Measurements from ENCODE around the gene TMEM11.

TMEM11 gene

DNA sequence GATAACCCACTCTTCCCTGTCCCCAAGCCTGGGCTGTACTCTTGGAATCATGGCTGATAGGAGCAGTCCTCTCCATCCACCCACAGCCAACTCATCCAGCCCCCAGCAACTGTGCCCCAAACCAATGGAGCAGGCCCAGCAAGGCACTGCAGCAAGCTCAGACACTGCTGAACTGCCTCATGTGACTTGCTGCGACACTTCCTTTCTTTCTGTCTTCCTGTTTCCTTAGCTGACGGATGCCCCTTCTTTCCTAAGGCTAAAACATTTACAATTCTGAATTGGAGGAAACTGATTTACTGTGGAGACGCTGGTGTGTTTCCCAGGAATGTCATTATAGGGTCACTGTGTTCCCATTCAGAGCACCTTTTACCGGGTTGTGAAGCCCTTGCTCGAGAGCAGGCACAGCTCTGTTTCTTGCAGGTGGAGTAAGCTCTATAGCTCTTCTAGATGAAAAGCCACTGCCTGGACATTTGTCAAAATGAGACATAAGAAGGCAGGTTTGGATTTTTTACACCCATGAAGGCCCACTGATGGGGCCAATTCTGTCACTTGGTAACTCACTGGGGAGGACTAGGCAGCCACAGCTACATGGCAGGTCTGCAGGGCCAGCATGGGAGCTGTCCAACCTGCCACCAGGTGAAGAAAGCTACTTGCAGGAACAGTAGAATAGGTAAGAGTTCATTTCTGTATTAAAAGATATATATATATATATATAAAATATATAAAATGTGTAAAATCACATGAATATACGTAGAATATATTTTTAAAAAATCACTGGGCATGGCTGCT is 27.4 kb downstream of the TMEM11 start:
- in situ Hi-C loops (cut with MboI; ENCODE audit: low sequenced_read_pairs), result no loop called here

DNA sequence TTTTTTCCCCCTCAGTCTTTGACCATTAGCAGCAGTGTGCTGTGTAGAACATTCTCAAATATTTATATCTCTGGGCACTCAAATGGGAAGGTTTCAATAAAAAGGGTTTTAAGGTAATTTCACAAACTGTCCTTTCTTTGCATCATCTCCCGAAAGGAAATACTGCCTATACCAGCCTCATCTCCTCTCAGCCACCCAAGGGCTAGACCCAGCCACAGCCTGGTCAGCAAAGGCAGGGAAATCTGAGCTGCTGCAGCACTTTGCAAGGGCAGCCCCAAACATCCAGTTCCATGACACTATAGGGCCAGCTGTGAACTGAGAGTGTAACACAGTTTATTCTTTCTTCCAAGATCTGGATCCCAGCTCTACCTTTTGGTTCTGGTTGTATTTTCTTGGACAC is 28.9 kb downstream of the TMEM11 start:
- in situ Hi-C loops (cut with MboI; ENCODE audit: low sequenced_read_pairs), result no loop called here

DNA sequence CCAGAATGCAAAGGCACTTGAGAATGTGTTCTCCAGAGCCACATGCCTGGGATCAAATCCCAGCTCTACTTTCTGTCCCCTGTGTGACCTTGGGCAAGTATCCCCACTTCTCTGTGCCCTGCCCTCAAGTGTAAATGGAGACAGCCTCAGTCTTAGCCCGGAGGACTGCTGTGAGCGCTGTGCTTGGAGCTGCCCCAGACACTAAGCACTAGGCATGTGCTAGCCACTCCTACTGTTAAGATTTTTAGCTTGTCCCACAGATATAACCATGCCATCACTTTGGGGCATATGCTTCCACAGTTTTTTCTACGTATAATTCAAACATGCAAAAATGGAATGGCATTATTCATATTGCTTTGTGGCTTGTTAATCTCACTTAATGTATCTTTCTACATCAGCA is 29.4 kb downstream of the TMEM11 start:
- in situ Hi-C loops (cut with MboI; ENCODE audit: low sequenced_read_pairs), result no loop called here

DNA sequence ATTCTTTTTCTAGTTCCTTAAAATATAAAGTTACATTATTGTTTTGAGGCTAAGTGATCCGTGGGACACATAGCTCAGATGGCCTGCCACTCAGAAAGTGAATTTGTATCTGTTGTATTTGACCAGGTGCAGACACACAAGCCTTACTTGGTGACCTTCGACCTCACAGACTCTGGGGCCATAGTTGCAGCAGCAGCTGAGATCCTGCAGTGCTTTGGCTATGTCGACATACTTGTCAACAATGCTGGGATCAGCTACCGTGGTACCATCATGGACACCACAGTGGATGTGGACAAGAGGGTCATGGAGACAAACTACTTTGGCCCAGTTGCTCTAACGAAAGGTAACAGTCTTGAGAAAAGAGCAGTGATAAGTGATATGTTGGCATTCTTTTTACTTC is 30.5 kb downstream of the TMEM11 start:
- in situ Hi-C loops (cut with MboI; ENCODE audit: low sequenced_read_pairs), result no loop called here

DNA sequence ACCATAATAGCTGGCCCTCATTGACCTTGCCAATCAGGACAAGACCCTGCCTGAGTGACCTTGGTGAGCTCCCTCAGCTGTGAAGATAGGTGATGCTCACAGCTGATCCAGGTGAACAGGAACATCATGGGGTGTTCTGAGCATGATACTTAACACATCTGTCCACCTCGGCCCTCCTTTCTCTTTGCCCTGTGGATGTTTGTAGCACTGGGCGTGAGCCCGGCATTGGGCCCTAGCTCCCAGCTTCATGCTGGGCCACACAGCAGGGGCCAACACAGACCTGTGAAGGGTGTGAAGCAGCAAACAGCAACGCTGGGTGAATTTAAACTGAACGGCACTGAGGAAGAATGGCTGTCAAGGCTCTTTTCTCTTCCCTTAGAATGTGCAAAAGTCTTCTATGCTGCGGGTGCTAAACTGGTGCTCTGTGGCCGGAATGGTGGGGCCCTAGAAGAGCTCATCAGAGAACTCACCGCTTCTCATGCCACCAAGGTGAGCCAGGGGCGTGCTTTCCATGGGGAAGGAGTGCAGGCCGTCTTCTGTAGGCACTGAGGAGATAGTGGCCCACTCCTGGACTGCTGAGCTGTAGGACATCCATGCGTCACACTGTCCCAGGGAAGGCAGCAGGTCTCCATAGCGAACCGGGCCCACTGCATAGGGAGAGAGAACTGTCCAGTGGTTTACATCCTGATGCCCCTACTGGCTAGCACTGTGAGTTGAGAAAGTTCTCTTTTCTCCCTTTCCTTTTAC is 35.9 kb downstream of the TMEM11 start:
- in situ Hi-C loops (cut with MboI; ENCODE audit: low sequenced_read_pairs), result no loop called here

DNA sequence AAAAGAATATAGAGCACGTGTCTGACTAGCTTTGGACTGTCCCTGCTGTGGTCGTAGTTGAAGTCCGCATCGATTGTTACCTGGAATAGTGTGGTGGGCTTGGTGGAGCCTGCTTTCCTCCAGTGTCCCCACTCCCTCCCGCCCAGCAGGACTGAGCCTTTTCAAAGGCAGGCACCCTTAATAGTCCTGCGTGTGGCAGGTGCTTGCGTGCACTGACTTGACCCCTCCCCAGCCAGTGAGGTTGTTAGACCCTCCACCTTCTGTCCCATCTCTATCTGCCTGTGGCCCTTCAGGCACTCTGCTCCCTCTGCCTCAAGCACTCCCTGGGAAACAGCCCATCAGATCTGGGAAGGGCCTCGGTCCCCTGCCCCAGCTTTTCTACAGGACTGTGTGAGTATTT is 36.6 kb downstream of the TMEM11 start:
- in situ Hi-C loops (cut with MboI; ENCODE audit: low sequenced_read_pairs), result no loop called here

DNA sequence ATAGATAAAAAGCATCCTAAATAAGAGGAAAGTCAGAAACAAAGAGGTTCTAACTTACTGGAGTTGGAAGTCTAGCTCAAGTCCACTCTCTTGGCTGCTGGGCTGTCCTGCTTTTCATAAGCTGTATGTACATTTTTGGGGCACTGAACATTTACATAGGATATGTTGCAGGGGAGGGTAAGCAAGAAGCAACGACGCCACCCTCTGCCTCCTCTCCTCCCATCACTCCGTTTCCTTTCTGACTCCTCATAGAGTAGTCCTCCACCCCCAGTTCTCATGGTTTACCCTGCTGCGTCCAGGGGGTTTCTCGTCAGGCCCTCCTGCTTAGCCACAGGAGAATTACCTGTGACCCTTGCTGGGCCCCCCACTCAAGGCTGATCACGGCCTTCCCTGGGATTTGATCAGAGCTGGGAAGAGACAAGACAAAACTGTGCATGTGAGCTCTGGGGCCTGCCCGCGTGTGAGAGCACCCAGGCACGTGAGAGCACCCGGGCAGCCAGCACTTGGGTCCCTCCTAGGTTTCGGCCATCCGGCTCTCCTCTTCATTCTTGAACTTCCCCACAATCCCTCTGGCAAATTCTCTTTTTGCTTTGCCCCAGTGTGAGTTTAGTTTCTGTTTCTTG is 37.1 kb downstream of the TMEM11 start:
- in situ Hi-C loops (cut with MboI; ENCODE audit: low sequenced_read_pairs), result no loop called here

DNA sequence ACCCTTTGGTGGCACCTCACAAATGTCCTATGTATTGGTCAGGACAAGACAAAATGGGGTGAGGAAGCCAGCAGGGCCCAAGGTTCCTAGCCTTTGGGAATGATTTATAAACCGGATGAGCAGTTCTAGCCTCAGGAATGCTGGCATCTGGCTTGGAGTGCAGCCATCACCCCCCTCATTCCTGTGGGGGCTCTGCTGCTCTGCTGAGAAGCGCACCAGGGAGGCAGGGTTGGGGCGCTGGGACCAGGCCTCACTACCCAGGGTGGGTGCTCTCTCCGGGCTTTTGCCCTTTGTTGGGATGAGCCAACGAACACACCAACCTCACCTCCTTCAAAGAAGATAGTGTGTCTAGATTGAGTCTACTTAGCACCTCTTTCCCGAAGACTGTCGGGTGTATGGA is 39.2 kb downstream of the TMEM11 start:
- in situ Hi-C loops (cut with MboI; ENCODE audit: low sequenced_read_pairs), result no loop called here

DNA sequence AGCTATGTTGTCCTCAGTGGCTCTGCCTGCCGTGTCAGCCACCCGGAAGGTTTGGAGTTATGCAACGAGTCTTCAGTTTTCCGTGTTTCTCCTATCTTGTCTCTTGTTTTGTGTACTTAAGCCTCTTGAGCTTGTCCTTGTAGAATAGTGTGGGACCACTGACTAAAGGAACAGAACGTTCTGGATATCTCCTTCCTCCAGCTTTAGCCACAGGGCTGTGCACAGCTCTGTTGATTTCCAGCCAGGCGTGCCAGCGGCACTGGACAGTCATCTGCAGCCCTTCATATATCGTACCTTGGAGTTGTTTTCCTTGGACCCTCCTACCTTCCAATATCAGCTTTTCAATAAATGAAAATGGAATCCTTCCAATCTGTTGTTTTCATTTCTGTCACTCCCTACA is 39.8 kb downstream of the TMEM11 start:
- in situ Hi-C loops (cut with MboI; ENCODE audit: low sequenced_read_pairs), result no loop called here

DNA sequence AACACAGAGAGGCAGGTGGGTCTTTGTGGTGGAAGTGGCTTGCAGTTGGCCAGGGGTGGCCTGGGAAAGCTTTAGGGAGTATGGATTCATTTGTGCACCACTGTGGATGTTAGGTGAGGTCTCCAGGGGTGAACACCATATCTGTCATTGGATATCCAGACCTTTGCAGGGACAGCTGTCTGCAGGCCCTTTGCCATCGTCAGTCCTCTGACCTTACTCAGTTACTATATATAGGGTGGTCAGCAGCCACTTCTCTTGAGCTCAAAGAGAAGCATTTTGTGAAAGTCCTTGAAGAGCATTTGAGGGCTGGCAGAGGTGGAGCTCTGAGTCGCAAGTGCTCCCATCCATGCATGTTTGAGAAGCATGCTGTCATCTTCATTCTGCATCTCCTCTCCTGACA is 40.4 kb downstream of the TMEM11 start:
- in situ Hi-C loops (cut with MboI; ENCODE audit: low sequenced_read_pairs), result no loop called here

DNA sequence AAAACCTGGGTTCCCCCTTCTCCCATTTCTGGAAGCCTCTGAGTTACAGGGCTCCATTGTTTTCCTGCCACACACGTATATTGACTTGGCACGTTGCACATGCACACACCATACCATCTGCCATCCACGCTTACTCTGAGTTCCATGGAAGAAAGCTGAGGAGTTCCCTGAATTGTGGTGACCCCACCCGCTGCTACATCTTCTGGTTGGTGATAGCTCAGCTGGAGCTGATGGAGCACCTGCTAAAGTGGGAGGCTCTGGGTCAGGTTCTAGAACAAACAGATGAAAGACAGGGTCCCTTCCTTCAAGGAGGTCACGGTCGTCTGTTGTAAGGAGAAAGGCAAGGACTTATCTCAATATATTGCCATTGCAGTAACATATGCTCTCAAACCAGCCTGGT is 41.1 kb downstream of the TMEM11 start:
- in situ Hi-C loops (cut with MboI; ENCODE audit: low sequenced_read_pairs), result no loop called here

DNA sequence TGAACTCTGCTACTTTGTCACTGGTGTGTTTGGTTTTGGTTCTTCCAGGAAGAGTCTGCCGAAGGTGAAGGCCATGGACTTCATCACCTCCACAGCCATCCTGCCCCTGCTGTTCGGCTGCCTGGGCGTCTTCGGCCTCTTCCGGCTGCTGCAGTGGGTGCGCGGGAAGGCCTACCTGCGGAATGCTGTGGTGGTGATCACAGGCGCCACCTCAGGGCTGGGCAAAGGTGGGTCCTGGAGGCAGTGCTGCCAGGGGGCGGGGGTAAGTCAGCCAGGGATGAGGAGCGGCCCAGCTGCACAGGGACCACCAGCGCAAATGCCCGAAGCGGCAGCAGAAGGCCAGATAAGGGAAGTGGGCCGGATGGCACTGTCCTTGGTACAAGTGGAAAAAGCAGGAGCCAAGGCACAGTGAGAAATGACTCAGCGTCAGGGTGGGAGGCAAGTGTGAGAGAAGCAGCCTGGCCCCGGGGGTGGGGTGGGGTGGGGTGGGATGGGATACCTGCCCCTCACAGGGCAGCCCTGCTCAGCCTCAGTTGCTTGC is 41.9 kb downstream of the TMEM11 start:
- in situ Hi-C loops (cut with MboI; ENCODE audit: low sequenced_read_pairs), result no loop called here

DNA sequence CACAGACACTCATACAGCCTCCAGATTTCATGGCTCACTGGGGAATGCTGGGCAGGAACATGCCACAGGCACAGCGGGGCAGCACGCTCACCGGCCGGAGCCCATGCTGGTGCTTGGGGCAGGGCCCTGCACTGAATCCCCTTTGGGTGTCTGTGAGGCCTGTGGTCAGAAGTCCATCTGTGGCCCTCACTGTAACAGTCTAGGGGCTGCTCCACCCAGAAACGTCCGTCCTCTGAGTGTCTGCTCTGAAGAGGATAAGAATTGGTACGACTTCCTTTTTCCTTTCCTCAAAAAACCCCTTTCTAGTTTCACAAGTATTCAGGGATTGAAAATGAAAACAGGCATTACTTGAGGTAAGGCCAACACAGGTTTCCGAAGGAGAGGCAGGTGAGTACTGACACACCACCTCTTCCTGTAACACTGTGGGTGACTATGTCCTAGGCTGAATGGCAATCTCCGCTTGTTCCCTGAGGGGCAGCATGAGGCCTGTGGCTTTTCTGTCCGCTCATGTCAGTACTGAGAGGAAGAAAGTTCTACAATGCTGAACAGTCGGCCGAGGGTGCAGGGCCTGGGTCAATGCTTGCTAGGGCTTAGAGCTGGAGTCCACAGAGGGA is 42.5 kb downstream of the TMEM11 start:
- in situ Hi-C loops (cut with MboI; ENCODE audit: low sequenced_read_pairs), result no loop called here

DNA sequence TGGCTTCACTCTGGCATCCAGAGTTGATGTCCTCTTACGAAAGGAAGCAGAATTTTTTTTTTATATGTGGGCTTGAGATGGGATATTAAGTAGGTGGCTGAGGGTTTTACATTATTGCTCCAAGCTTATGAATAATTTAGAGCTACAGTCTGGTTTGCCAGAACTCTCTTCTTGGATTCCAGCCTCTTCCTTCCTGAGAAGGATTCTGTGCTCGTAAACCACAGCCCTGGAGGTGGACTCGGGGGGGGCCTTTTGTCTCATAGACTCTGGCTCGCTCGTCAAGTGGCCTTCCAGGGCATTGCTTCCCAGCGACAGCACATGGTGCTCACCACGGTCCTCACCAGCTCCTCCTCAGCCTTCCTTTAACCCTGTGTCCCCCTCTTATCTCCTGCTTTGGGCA is 43.2 kb downstream of the TMEM11 start:
- in situ Hi-C loops (cut with MboI; ENCODE audit: low sequenced_read_pairs), result no loop called here

DNA sequence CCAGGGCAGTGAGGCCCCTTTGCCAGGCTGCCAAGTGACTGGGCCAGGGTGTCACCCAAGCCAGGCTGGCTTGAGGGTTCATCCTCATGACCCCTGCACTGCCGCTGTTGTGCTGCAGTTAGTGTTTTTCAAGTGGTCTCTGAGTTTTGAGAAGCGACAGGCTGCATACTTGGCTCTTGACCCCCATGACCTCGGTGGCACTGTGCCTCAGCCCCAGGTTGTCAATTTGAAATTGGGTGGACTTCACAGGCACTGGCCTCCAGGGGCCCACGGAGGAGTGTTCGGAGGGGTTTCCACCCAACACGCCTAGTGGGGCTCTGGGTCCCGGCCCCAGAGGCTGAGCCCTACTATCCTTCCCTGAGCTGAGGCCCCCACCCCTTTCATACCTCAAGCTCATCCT is 44.5 kb downstream of the TMEM11 start:
- in situ Hi-C loops (cut with MboI; ENCODE audit: low sequenced_read_pairs), result no loop called here

DNA sequence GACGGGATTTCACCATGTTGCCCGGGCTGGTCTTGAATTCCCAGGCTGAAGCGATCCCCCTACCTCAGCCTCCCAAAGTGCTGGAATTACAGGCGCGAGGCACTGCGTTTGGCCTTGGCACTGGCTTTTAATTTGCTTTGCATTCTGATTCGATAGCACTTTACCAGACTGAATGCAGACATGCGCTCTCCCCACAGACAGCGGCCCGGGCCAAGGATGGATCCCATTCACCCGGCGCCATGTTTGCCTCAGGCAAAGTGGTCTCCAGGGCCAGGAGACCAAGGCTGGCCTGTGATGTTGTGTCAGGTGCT is 45.5 kb downstream of the TMEM11 start:
- in situ Hi-C loops (cut with MboI; ENCODE audit: low sequenced_read_pairs), result no loop called here

DNA sequence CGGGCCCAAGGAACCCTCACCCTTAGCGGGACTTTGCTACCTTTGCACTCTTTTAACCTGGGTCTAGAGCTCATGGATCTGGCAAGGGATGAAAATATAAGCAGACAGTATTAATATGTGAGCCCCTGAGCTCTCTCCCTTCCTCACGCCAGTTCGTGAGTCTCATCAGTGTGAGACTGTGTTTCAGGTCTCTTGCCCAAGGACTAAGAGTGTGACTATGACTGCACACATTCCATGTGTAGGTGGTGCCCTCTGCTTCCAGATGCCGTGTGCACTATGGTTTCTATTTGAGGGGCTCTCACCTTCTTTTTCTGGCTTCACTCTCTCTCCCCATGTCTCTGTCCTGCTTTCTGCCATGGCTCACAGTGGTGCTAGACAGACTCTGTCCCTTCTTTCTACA is 46.7 kb downstream of the TMEM11 start:
- in situ Hi-C loops (cut with MboI; ENCODE audit: low sequenced_read_pairs), result no loop called here

DNA sequence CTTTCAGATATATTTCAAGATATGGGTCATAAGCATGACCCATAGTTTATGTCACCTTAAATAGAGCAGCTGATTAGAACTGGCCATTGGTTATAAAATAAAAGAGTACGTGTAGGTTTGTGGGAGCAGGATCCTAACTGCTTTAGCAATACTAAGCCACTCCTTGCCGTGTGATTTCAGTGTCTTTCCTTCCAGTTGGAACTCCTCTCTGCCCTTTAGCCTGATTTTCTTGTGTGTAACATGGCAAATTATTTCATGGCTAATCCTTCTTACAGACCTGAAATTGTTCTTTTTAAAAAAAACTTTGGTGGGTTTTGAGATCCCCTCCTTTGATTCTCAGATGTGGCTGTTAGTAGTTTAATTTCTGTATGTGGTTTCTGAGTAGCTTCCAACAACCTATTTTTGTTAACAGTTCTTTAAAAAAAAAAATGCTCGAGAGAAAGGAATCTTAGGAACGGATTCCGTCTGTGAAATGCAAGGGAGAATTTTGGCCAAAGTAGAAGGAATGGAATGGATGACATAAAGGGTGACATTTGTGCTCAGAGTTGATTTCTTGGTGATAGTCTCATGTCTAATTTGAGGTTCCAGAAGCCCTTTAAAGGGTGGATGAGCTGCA is 47.3 kb downstream of the TMEM11 start:
- in situ Hi-C loops (cut with MboI; ENCODE audit: low sequenced_read_pairs), result no loop called here

DNA sequence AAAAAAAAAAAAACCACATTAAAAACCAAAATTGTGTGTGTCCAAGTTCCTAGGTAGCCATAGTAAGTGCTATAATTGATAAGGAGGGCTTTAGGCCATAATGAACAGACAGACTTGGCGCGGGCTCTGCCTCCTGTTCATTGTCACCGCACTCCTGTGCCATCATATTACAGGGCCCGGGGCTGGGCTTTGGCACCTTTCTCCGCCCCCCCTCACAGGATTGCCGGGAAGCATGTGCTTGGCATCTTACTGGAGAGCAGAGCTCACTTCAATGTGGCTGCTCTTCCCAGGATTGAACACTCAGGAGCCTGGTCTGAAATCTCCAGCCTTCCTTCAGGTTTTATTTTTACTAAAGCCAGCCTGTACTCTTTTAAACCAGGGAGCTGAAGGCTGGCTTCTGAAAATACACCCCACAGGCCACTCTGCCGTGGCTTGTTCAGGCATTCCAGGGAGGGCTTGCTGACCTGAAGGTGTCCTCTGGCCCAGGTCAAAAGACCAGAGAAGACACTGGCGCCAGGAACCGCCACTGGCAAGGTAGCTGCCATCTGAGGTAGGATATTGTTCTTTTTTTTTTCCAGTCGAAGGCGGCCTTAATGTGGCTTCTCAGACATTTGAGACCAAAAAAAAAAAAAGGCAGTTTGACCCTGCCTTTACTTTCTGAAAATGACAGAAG is 47.9 kb downstream of the TMEM11 start:
- in situ Hi-C loops (cut with MboI; ENCODE audit: low sequenced_read_pairs), result no loop called here

DNA sequence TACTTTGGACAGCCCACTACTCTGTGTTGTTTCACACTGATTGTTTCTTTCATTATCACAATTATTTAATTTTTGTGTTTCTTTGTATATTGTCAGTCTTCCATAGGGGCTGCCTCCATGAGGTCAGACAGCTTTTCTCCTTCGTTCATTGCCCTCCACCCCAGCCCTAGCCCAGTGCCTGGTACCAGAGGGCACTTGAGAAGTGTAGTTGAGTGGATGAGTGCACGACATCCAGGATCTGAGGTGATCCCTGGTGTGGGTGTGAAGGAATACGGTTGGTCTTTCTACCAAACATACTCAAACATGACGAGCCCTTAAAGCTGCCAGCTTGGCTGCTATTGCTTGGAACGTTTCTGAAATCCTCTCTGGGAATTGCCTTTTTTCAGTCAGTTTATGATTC is 49.3 kb downstream of the TMEM11 start:
- in situ Hi-C loops (cut with MboI; ENCODE audit: low sequenced_read_pairs), result no loop called here

DNA sequence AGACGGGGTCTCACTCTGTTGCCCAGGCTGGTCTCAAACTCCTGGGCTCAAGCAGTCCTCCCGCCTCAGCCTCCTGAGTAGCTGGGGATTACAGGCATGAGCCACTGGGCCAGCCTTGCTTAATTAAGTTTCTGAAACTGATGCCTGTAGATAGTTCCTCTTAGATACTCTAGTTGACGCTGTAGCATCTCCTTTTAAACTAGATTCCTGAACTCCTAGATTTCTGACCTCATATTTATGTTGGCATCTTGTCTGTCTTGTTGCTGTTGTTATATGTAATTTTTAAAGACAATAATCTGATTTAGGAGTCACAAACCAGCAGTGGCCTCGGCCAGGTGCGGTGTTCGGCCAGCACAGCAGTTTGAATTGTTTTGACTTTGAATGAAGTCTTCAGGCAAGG is 49.7 kb downstream of the TMEM11 start:
- in situ Hi-C loops (cut with MboI; ENCODE audit: low sequenced_read_pairs), result no loop called here
